Tibial nerve (tissue), 4 donors: ENCODE measurements around the gene FAM13A.

Experiments used
- CTCF ChIP-seq, 5 experiments: fragments of 200-600 bp in 3 of 5; fragments of 450-650 bp in 2 of 5; sonication (generic) in 3 of 5; IDR thresholded peaks; one replicate each; pipeline ENCODE4 v1.5.1; 2016 to 2019; ENCODE audit warnings: antibody characterized with exemption in 5 of 5, mild to moderate bottlenecking in 3 of 5, moderate library complexity in 2 of 5
- EP300 ChIP-seq, 2 donors: sonication (generic); formaldehyde crosslinking; IDR thresholded peaks; one replicate each; pipeline ENCODE4 v1.6.1; 2017; ENCODE audit warnings: antibody characterized with exemption in 2 of 2, mild to moderate bottlenecking in 1 of 2

GRCh38 chr4:88991746-88992145 lies 65.2 kb downstream of the FAM13A start:
- TF ChIP-seq CTCF (IDR thresholded peaks at IDR 0.05) = no peak
- no peak for TF ChIP-seq EP300 (IDR thresholded peaks at IDR 0.05)
